Fibroblast of skin of back (primary cell): ENCODE measurements around the gene EEF1AKMT4. TPM values are rescaled to one million over a fixed set of nuclear protein-coding genes. Genes with fewer than 3 reads are reported as not detected.

Experiments used
- DNase-seq: peaks from one replicate; pipeline ENCODE4 v3.0.0-alpha.2; 2013
- polyA plus RNA-seq, 2 experiments: library from polyadenylated mRNA; unstranded; fragments of 120-200 nt; gene quantifications; one replicate each; pipeline ENCODE4 v1.2.1, GENCODE V29; 2013; ENCODE audit not compliant: insufficient read length in 2 of 2

EEF1AKMT4 gene
- polyA plus RNA-seq (2013, experiment 1 of 2; ENCODE audit: insufficient read length) = 4.1 TPM
- polyA plus RNA-seq (2013, experiment 2 of 2; ENCODE audit: insufficient read length) = 2.8 TPM

DNA sequence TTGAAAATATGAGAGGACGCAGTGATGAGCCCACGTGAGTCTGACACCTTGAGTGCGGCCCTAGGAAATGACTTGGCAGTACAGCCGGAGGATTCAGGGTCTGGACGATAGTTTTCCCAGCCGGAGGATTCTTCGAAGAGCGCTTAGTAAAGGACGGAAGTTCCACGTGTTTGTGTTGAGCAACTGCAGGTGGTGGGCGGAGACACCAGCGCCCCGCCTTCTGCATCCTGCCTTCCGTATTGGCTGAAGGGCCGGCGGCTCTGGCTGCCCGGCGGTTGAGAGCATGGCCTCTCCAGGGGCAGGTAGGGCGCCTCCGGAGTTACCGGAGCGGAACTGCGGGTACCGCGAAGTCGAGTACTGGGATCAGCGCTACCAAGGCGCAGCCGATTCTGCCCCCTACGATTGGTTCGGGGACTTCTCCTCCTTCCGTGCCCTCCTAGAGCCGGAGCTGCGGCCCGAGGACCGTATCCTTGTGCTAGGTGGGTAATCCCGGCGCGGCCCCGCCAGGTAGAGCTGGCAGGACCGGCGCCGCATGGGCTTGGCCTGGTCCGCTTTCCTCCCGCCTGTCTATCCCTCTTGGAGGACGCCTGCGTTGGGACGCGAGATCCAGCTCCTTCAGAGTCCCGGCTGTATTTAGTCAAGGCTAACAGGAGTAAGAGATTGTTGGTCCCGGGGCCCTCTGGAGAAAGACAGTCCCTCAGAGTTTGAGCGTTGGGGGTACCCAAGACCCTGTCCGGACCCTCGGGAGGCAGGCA, at the start of gene EEF1AKMT4:
TSS of gene EEF1AKMT4 (plus strand) at position 261 of the 755 bp plus-strand sequence. CDS start at position 284, 23 bp downstream.
- peak; percentile 97 for DNase-seq

DNA sequence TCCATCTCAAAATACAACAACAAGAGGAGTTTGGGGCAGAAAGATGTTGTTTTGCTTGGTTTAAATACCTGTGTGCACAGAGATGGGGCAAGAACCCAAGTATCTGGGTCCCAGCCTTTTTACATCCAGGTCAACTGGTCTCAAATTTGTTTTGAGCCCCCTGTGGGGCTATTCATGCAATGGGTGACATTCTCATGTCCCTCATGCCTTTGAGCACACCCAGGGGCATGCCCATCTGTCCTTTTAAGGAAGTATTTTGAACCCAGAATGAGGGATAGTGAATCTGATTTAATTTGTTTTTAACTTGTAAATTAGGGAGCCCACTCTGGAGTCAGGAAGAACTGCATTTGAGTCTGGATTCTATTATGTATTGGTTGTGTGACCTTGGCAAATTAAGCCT, 48.6 kb upstream of the EEF1AKMT4 start:
- DNase-seq = no peak

DNA sequence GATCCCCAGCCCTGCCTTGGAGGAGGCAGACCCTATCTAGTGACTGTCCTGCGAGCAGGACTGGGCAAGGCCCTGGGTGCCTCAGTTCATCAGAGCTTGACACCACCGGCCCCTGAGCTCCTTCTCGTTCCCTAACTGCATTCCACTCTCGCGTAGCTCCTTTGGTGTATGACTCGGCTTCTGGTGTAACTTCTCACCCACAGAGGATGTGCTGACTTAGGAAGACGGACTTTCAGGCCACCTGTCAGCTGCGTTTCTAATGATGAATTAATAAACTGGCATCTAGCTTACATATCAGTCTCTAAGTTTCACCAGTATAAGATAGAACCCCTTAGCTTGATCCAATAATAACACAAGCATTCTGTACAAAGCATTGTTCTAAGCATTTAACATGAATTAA, 45.9 kb upstream of the EEF1AKMT4 start:
- no peak for DNase-seq

GRCh38 chr3:184209146-184209923, 40.1 kb upstream of the EEF1AKMT4 start:
- DNase-seq = no peak

DNA sequence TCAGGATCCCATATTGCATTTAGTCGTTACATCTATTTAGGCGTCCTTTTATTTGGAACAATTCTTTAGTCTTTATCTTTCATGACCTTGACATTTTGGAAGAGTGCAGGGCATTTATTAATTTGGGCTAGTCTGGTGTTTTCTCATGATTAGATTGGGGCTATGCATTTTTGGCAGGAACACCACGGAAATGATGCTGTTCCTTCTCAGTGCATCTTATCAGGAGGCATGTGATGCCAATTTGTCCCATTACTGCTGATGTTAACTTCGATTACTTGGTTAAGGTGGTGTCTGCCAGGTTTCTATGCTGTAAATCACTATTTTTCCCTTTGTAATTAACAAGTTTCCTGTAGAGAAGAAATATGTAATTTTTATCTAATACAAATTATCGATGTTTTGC, 38.2 kb upstream of the EEF1AKMT4 start:
- DNase-seq = no peak

DNA sequence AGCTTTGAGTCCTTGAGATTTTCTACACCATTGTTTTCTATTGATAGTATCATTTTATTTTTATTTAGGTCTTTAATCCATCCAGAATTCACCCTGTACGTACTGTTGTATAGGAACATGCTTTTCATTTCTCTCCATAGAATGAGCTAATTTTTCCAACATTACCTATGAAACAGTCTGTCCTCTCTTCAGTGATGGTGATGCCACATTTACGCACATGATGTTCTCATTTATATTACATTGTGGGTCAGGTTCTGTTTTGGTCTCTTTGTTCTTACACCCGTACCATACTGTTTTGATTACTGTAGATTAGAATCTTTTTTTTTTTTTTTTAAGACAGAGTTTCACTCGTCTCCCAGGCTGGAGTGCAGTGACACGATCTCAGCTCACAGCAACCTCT, 37.8 kb upstream of the EEF1AKMT4 start:
- no peak for DNase-seq

GRCh38 chr3:184218814-184219213, 30.7 kb upstream of the EEF1AKMT4 start:
- DNase-seq = no peak

GRCh38 chr3:184222521-184222920, 27.0 kb upstream of the EEF1AKMT4 start:
- no peak for DNase-seq

GRCh38 chr3:184223946-184224345, 25.5 kb upstream of the EEF1AKMT4 start:
- DNase-seq = no peak

- peak; percentile 20 for DNase-seq
Observed at GRCh38 chr3:184227481-184227935, 22.0 kb upstream of the EEF1AKMT4 start.

- DNase-seq = no peak
Observed at GRCh38 chr3:184228376-184229137, 20.9 kb upstream of the EEF1AKMT4 start.

DNA sequence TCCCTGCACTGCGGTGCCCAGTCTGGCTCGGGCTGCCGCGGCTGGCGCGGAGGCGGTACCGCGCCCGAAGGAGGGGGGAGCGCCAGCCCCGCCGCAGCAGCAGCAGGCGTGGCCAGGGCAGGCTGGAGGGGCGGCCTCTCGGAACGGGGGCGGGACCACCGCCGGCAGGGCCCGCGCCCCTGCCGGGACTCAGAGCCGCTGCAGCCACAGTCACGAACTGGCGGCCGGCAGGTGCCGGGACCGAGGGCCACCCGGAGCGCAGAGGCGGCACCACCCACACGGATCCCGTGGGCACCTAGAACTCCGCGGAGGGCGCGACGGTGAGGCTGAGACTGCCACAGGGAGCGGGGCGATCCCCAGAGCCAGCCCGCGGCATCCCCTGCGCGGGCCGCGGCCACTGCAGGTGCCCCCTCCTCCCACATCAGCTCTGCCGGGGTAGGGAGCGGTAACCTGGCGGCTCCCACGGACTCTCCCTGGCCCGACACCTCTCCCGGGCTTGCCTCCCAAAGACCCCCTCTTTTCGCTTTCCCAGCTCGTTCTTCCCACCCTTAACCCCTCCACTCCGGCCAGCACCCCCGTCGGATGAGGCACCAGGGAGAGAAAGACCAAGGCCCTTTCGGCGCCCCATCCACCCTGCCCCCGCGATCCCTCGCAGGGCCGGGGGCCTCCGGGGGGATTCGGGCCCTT, 19.9 kb upstream of the EEF1AKMT4 start, which contains the start of gene VWA5B2:
TSS of gene VWA5B2 (plus strand) at position 192 of the 687 bp plus-strand sequence. CDS start 944 bp downstream, outside the sequence.
- DNase-seq = peak; percentile 53

DNA sequence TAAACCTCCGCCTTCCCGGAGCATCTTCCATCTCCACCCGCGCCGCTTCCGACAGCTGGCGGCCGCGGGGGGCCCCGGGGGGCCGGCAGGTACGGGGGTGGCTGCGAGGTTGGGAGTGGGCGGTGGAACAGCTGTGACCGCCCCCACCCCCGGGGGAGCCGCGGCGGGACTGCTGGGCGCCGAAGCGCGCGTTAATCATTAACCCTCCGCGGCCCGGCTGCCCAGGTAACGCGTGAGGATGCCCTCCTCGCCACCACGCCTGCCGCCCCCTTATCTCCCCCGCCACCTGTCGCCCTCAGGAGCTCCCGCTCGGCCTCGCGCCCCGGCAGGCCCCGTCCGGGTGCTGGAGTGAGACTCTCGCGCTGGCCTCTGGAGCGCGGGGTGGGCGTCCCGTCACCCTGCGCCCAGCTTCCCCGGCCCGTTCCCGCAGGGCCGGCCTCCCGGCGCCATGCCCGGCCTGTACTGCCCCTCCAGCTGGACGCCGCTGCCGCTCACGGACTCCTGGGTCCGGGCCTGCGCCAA, 19.3 kb upstream of the EEF1AKMT4 start:
- DNase-seq = no peak

DNA sequence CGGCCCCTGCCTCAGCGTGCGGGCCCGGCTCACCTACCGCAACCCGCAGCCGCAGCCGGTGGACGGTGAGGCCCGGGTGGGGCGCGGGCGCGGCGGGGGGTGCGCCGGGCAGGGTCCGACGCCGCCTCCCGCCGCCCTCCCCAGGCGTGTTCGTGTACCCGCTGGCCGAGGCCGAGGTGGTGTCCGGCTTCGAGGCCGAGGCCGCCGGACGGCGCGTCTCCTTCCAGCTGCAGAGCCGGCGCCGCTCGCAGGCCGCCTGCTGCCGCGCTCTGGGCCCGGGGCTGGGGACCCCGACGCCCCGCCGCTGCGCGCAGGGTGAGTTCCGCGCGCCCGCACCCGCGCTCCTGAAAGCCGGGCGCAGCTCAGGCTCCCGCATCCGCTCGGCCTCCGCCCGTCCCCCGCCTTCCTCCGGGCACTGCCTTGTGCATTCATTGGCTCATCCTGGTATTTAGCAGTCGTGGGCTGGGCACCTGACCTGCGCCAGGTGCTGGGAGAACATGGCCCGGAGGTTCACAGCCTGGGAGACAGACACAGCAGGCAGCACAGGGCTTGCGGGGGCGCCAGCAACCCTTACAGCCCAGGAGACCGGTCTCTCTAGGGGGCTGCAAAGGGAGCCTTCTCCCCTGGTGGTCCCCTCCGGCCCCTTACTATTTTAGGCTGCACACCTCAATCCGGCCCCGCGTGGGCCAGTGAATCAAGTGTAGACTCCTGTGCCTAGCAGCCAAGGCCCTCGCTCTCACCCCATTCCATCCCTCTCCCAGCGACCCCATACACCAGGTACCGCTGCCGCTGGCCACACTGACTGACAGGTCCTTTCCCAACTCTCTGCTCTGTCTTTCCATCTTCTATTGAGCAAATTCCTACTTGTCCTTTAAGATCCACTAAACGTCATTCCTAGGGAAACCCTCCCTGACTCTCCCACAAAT, 18.6 kb upstream of the EEF1AKMT4 start:
- no peak for DNase-seq

DNA sequence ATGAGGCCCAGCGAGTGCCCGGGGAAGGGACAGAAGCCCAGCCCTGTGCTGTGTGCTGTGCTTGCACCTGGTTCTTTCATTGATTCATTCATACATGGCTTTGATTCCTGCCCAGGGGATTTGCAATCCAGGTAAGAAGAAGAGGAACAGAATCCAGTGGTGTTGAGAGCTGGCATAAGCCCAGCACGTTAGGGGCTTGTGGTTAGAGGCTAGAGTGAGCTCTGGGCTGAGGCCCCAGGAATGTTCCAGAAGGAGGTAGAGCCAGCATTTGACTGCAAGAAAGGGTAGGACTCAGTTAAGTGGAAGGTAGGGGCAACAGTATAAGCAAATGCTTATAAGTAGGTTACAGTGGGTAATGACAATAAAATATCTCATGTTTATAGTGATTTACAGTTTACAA, 17.8 kb upstream of the EEF1AKMT4 start:
- DNase-seq = no peak

GRCh38 chr3:184233127-184233843, 16.2 kb upstream of the EEF1AKMT4 start:
- no peak for DNase-seq

GRCh38 chr3:184234224-184234623, 15.2 kb upstream of the EEF1AKMT4 start:
- DNase-seq = peak; percentile 52

DNA sequence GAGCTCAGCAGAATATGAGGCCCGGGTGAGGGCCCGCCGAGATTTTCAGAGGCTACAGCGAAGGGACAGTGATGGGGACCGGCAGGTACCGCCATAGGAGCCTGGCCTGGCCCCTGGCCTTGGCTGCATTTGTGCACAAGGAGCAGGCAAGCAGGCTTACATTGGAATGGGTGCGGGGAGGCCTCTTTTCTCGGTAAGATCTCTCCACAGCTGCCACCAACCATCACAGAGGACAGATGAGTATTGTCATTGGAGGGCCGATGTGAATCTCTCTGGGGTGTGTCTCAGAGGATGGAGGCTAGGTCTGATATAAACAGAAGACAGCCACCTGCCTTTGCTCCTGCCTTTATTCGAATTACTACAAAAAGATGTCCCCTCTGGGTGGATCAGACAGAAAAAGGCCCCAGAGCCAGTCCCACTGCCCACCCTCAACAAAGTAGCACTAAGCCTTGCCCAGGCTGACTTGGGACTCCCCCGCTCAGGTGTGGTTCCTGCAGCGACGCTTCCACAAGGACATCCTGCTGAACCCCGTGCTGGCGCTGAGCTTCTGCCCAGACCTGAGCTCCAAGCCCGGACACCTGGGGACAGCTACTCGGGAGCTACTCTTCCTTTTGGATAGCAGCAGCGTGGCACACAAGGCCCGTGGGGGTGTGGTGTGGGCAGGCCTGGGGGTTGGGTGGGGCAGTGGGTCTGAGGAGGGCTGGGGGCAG, 14.6 kb upstream of the EEF1AKMT4 start:
- DNase-seq = no peak

GRCh38 chr3:184235381-184236032, 14.0 kb upstream of the EEF1AKMT4 start:
- no peak for DNase-seq
